Measurements from ENCODE around the gene GUCD1.

- TF ChIP-seq CTCF (IDR thresholded peaks at IDR 0.05 in 2 of 3, conservative IDR thresholded peaks at IDR 0.05 in 1 of 3; ENCODE audit: control insufficient read depth in 2 of 3, extremely low read depth in 1 of 3, insufficient read depth in 1 of 3, low read depth in 3 of 3, low read length in 3 of 3) (no peak), TCF3 (IDR thresholded peaks at IDR 0.05; ENCODE audit: borderline replicate concordance, insufficient read depth, low read depth, low read length) (no peak), ZBTB40 (IDR thresholded peaks at IDR 0.05; ENCODE audit: borderline replicate concordance) (no peak), EP300 (IDR thresholded peaks at IDR 0.05; ENCODE audit: borderline replicate concordance in 1 of 2, control insufficient read depth in 1 of 2, low read depth in 2 of 2, low read length in 2 of 2) (no peak), TAF1 (IDR thresholded peaks at IDR 0.05; ENCODE audit: borderline replicate concordance, low read depth, low read length) (no peak), NFXL1 (IDR thresholded peaks at IDR 0.05; ENCODE audit: borderline replicate concordance) (no peak), EZH2 (IDR thresholded peaks at IDR 0.05; ENCODE audit: borderline replicate concordance, control insufficient read depth, low read depth, low read length) (no peak), NRF1 (conservative IDR thresholded peaks at IDR 0.05; ENCODE audit: low read depth, low read length) (no peak), TCF12 (IDR thresholded peaks at IDR 0.05; ENCODE audit: low read depth, low read length) (no peak), ATF3 (IDR thresholded peaks at IDR 0.05; ENCODE audit: borderline replicate concordance, extremely low read depth, low read depth, low read length) (no peak), ZBTB33 (IDR thresholded peaks at IDR 0.05) (no peak), POLR2AphosphoS5 (IDR thresholded peaks at IDR 0.05; ENCODE audit: low read length) (no peak), FOXM1 (IDR thresholded peaks at IDR 0.05; ENCODE audit: low read depth, low read length) (no peak), POLR2A (IDR thresholded peaks at IDR 0.05; ENCODE audit: low read depth, low read length) (no peak)
Measured at GRCh38 chr22:24543185-24543601, 11.7 kb downstream of the GUCD1 start.

All from GM12878 (cell line).